PC-3 (cell line): ENCODE results near the gene SHROOM3. TPM values are rescaled to one million over a fixed set of nuclear protein-coding genes. Genes with fewer than 3 reads are reported as not detected.
A peak's percentile ranks its signal among the peaks of the same experiment; 100 is the strongest.

Source experiments
- ATAC-seq: fragments of 200-7000 bp; cut with Tn5 transposase; 2 replicates; pipeline ENCODE4 v1.9.1; 2020; ENCODE audit warnings: mild to moderate bottlenecking, moderate library complexity
- BruUV-seq: library from RNA; stranded (reverse); fragments of 400-500 nt; replicated peaks from 2 replicates; lab custom pipeline; 2021; lab: Mats Ljungman, UMichigan
- CTCF ChIA-PET: fragments of 300-600 bp; sonication (Branson Sonifier 250); formaldehyde crosslinking; loops from one replicate; lab custom pipeline; 2022; ENCODE audit warnings: antibody characterized with exemption; lab: Charles Lee
- POLR2A ChIA-PET: fragments of 300-600 bp; sonication (Branson Sonifier 250); formaldehyde crosslinking; loops from one replicate; lab custom pipeline; 2022; ENCODE audit warnings: antibody characterized with exemption; ENCODE audit not compliant: unreplicated experiment; lab: Charles Lee
- DNase-seq: peaks from one replicate; pipeline ENCODE4 v3.0.0-alpha.2; 2015
- H2AFZ ChIP-seq: fragments of 300-600 bp; sonication (generic); 2 replicates; pipeline ENCODE4 v1.6.0; 2016; ENCODE audit warnings: antibody characterized with exemption, low read length
- H3F3A ChIP-seq: fragments of 300-600 bp; sonication (generic); one replicate; pipeline ENCODE4 v1.6.0; 2017; ENCODE audit warnings: antibody characterized with exemption, low read length, control low read depth, mild to moderate bottlenecking; ENCODE audit not compliant: unreplicated experiment
- H3K27ac ChIP-seq: fragments of 300-600 bp; sonication (generic); 2 replicates; pipeline ENCODE4 v1.5.1; 2016; ENCODE audit warnings: mild to moderate bottlenecking, low read length
- H3K27me3 ChIP-seq: fragments of 300-600 bp; sonication (generic); 2 replicates; pipeline ENCODE4 v1.6.1; 2016; ENCODE audit warnings: low read length, mixed read lengths
- H3K36me3 ChIP-seq: fragments of 300-600 bp; sonication (generic); 2 replicates; pipeline ENCODE4 v1.6.1; 2016; ENCODE audit warnings: low read depth, mixed run types, low read length, mixed read lengths
- H3K4me1 ChIP-seq: fragments of 300-600 bp; sonication (generic); 2 replicates; pipeline ENCODE4 v1.5.1; 2016; ENCODE audit warnings: low read length; ENCODE audit not compliant: insufficient read depth
- H3K4me2 ChIP-seq: fragments of 300-600 bp; sonication (generic); 2 replicates; pipeline ENCODE4 v1.6.0; 2016; ENCODE audit warnings: low read length
- H3K4me3 ChIP-seq: fragments of 300-600 bp; sonication (generic); 2 replicates; pipeline ENCODE4 v1.5.1; 2016; ENCODE audit warnings: mild to moderate bottlenecking, low read length, mixed read lengths
- H3K79me2 ChIP-seq: fragments of 300-600 bp; sonication (generic); 2 replicates; pipeline ENCODE4 v1.6.1; 2017; ENCODE audit warnings: low read length, mixed read lengths
- H3K9ac ChIP-seq: fragments of 300-600 bp; sonication (generic); 2 replicates; pipeline ENCODE4 v1.6.0; 2016; ENCODE audit warnings: mild to moderate bottlenecking, low read length
- H3K9me2 ChIP-seq: fragments of 300-600 bp; sonication (generic); replicated peaks from 2 replicates; pipeline ENCODE4 v1.6.1; 2016; ENCODE audit warnings: mixed run types, low read length, mixed read lengths
- H3K9me3 ChIP-seq: fragments of 300-600 bp; sonication (generic); 2 replicates; pipeline ENCODE4 v1.6.1; 2016; ENCODE audit warnings: low read length, mixed read lengths
- H4K20me1 ChIP-seq: fragments of 300-600 bp; sonication (generic); 2 replicates; pipeline ENCODE4 v1.6.1; 2016; ENCODE audit warnings: low read length, mixed read lengths
- EZH2 ChIP-seq: fragments of 300-600 bp; sonication (generic); IDR thresholded peaks from one replicate; pipeline ENCODE4 v1.6.1; 2017; ENCODE audit warnings: antibody characterized with exemption, mild to moderate bottlenecking, low read length; ENCODE audit not compliant: unreplicated experiment
- EZH2phosphoT487 ChIP-seq: fragments of 300-600 bp; sonication (generic); IDR thresholded peaks from 2 replicates; pipeline ENCODE4 v1.6.1; 2018; ENCODE audit warnings: mild to moderate bottlenecking, antibody characterized with exemption, low read length, borderline replicate concordance
- intact Hi-C: fragments of 100-400 bp; cut with micrococcal nuclease; formaldehyde crosslinking; loops from 2 replicates; pipeline ENCODE4 v1.9.0; 2023
- total RNA-seq: library from RNA; depleted of rRNA; stranded (reverse); fragments of >200 nt; gene quantifications from 2 replicates; pipeline ENCODE4 v1.2.3, GENCODE V29; 2014
- TF ChIP-seq, protein P1 (sequence below): fragments of 300-600 bp; sonication (generic); conservative IDR thresholded peaks from 2 replicates; pipeline ENCODE4 v1.5.1; 2017; ENCODE audit warnings: antibody characterized with exemption, low read depth, mild to moderate bottlenecking, low read length

Gene SHROOM3
- total RNA-seq, 1 experiment from 2014 or later, result 27.8 TPM

DNA sequence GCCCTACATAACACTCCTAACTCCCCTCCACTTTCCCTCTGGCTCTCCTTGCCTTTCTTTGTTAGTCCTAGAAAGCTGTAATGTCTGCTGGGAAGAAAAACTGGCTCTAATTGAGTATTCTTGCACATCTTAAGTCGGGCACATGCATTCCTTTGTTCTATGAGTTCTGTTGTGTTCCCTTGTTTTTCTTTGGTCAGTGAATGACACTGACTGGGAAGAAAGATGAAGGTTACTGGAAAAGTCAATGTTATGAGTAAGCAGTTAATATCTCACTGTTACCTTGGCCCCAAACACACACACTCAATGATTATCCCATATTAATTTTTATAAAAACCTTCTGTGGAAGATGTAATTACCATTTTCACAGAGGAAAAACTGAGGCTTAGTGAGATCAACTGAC is 247.0 kb downstream of the SHROOM3 start:
- H3K27me3 ChIP-seq, result no peaks in the 10 kb centered on the region
- no peaks in the 10 kb centered on the region for H3K36me3 ChIP-seq
- intact Hi-C loops, result no loop called here
- H3K4me2 ChIP-seq, result no peak overlapping the region
- no peak overlapping the region for H3K9ac ChIP-seq
- DNase-seq (no peak), ATAC-seq (no peak)
- H3F3A ChIP-seq, result no peaks in the 10 kb centered on the region
- H2AFZ ChIP-seq, result no peak overlapping the region
- H3K9me2 ChIP-seq, result no peaks in the 10 kb centered on the region
- peaks cover 17% of the 10 kb centered on the region for H3K4me1 ChIP-seq
- ChIA-PET POLR2A (no interaction called here), CTCF (no interaction called here)
- H3K79me2 ChIP-seq, result no peaks in the 10 kb centered on the region
- no TSS peak for BruUV-seq
- TF ChIP-seq, protein P1, sequence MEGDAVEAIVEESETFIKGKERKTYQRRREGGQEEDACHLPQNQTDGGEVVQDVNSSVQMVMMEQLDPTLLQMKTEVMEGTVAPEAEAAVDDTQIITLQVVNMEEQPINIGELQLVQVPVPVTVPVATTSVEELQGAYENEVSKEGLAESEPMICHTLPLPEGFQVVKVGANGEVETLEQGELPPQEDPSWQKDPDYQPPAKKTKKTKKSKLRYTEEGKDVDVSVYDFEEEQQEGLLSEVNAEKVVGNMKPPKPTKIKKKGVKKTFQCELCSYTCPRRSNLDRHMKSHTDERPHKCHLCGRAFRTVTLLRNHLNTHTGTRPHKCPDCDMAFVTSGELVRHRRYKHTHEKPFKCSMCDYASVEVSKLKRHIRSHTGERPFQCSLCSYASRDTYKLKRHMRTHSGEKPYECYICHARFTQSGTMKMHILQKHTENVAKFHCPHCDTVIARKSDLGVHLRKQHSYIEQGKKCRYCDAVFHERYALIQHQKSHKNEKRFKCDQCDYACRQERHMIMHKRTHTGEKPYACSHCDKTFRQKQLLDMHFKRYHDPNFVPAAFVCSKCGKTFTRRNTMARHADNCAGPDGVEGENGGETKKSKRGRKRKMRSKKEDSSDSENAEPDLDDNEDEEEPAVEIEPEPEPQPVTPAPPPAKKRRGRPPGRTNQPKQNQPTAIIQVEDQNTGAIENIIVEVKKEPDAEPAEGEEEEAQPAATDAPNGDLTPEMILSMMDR, result no peak
- H3K4me3 ChIP-seq, result no peak overlapping the region
- no peaks in the 10 kb centered on the region for H3K9me3 ChIP-seq
- no peaks in the 10 kb centered on the region for H4K20me1 ChIP-seq
- 0 out of 2 replicates have a peak overlapping the region, but pooled peaks have one; percentile 3 for H3K27ac ChIP-seq

DNA sequence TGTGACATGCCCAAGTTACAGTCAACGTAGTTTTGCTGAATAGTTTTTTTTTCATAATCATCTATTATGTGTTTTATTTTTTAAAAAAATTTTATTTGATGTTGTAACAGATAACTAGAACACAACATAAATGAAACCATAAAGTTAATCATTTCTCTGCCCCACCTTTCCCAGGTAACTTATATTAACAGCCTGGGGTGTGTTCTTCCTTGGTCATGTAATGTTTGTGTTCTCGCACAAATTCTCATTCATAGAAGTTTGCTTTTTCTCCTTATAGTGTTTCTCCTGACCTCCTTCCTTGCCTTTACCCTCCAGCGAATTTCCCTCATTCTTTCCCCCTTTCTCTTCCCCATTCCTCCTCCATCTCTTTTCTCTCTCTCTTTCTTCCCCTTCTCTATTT is 248.1 kb downstream of the SHROOM3 start:
- H3K4me2 ChIP-seq, result no peak overlapping the region
- no TSS peak for BruUV-seq
- ATAC-seq (no peak), DNase-seq (no peak)
- H3K27me3 ChIP-seq, result no peaks in the 10 kb centered on the region
- TF ChIP-seq, protein P1, result no peak
- no peak for TF ChIP-seq EZH2phosphoT487
- TF ChIP-seq EZH2, result no peak
- POLR2A ChIA-PET, result no interaction called here
- no peaks in the 10 kb centered on the region for H3K9me2 ChIP-seq
- peak overlapping the region; percentile 46 for H3K27ac ChIP-seq
- no peaks in the 10 kb centered on the region for H3K36me3 ChIP-seq
- no peak overlapping the region for H3K4me3 ChIP-seq
- no peaks in the 10 kb centered on the region for H4K20me1 ChIP-seq
- no peak overlapping the region for H3K9ac ChIP-seq
- peaks cover 18% of the 10 kb centered on the region for H3K4me1 ChIP-seq
- no peak overlapping the region for H2AFZ ChIP-seq
- H3K9me3 ChIP-seq, result no peaks in the 10 kb centered on the region
- CTCF ChIA-PET, result interaction anchor here (0.6 kb wide), 1 partner anchor 112 kb away, joined by 3 read pairs; no protein-coding TSS in a partner anchor
- intact Hi-C loops, result no loop called here
- no peaks in the 10 kb centered on the region for H3F3A ChIP-seq
- 0 out of 2 replicates have a peak, but pooled peaks cover 1% of the 10 kb centered on the region for H3K79me2 ChIP-seq

DNA sequence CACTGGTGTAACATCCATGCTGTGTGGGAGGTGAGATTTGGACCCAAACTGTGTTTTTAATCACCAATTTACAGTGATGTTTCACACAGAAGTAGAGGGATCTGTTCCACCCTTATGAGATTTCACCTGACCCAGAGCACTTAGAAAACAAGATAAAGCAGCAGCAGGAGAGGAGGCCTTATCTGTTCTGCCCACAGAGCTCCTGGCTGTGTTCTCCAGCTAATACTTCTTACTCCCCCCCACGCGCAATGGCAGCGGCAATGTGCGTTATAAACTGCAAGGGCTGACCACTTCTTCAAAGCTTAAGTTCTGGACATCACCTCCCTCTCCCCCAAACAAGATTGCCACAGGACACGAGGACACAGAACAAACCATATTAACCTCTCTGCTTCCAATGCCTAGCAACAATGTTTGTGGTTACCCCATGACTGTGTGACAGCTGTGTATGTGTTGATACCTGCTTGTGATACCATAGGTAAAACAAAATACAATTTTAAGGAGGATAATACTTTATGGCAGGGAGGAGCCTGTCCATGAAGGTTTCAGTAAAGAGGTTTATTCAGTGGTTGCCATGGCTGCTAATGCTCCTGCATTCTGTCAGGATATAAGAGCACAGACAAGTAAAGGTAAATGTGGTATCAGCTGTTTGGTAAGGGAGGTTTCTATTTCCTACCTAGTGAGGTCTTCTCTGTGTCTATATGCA is 252.9 kb downstream of the SHROOM3 start:
- intact Hi-C loops, result loop anchor here (2.0 kb wide), 1 partner anchor 23 kb away; no protein-coding TSS in a partner anchor
- ATAC-seq, result no peak; the same call in 1 of the 2 replicates
- ChIA-PET POLR2A (interaction anchor here (0.7 kb wide), 1 partner anchor 137 kb away, joined by 3 read pairs; no protein-coding TSS in a partner anchor), CTCF (no interaction called here)
- Histone ChIP-seq H3K27ac (peak overlapping the region; percentile 71), H3K27me3 (no peaks in the 10 kb centered on the region), H2AFZ (peak overlapping the region; percentile 82), H3K79me2 (peaks cover 42% of the 10 kb centered on the region), H3K9me2 (no peaks in the 10 kb centered on the region), H3K36me3 (no peaks in the 10 kb centered on the region), H3K4me2 (peak overlapping the region; percentile 92), H3K9ac (no peak overlapping the region), H3K4me3 (peak overlapping the region; percentile 85), H4K20me1 (no peaks in the 10 kb centered on the region), H3K9me3 (no peaks in the 10 kb centered on the region), H3K4me1 (peaks cover 36% of the 10 kb centered on the region), H3F3A (no peaks in the 10 kb centered on the region)
- BruUV-seq, result no TSS peak
- no peak for TF ChIP-seq EZH2phosphoT487
- no peak for TF ChIP-seq EZH2
- TF ChIP-seq, protein P1, result no peak
- peak; percentile 19 for DNase-seq
